ENCODE measurements around the gene CATSPER3.

- no peak for TF ChIP-seq CTCF (IDR thresholded peaks at IDR 0.05)
- no peak for TF ChIP-seq POLR2A (IDR thresholded peaks at IDR 0.05; ENCODE audit: low read depth)
- no peak for TF ChIP-seq POLR2AphosphoS5 (IDR thresholded peaks at IDR 0.05)
Measured at GRCh38 chr5:135054546-135054945, 86.8 kb downstream of the CATSPER3 start.

Data from esophagus muscularis mucosa (tissue), 3 donors.